Activated CD4-positive, alpha-beta T cell treated with anti-CD3 and anti-CD28 coated beads, Interleukin-2, amount 10 ng/mL, durations not matched to agents 7 days and 5 days (primary cell): Measurements from ENCODE around the gene GPC1. TPM values are rescaled to one million over a fixed set of nuclear protein-coding genes. Genes with fewer than 3 reads are reported as not detected.
"Not testable (repeated sequence)": the region's sequence is repeated elsewhere in the genome, so short reads cannot be mapped to it uniquely, and the experiment has no call there.

Experiments used
- CTCF ChIA-PET: fragments of 350-600 bp; sonication (Branson Sonifier 250); formaldehyde crosslinking; loops from one replicate; lab custom pipeline; 2021; ENCODE audit warnings: antibody characterized with exemption; lab: Charles Lee
- POLR2A ChIA-PET: fragments of 350-600 bp; sonication (Branson Sonifier 250); formaldehyde crosslinking; loops from one replicate; lab custom pipeline; 2021; ENCODE audit warnings: antibody characterized with exemption; lab: Charles Lee
- DNase-seq: peaks from one replicate; pipeline ENCODE4 v3.0.0-alpha.2; 2020
- H3K27ac Mint-ChIP-seq: one replicate; pipeline ENCODE4 v1.8.0; 2021; ENCODE audit warnings: mild to moderate bottlenecking, moderate library complexity, mixed read lengths
- H3K27me3 Mint-ChIP-seq: one replicate; pipeline ENCODE4 v1.8.0; 2021; ENCODE audit warnings: mixed read lengths
- H3K36me3 Mint-ChIP-seq: one replicate; pipeline ENCODE4 v1.8.0; 2021; ENCODE audit warnings: low read depth, mixed read lengths
- H3K4me1 Mint-ChIP-seq: one replicate; pipeline ENCODE4 v1.8.0; 2021; ENCODE audit warnings: mixed read lengths
- H3K4me3 Mint-ChIP-seq: one replicate; pipeline ENCODE4 v1.8.0; 2021; ENCODE audit warnings: mild to moderate bottlenecking, moderate library complexity, mixed read lengths
- H3K9me3 Mint-ChIP-seq: one replicate; pipeline ENCODE4 v1.8.0; 2021; ENCODE audit warnings: mixed read lengths
- total RNA-seq, 2 experiments: library from RNA; stranded (reverse); gene quantifications; one replicate each; pipeline ENCODE4 v1.2.3, GENCODE V29; 2021

Gene GPC1
- total RNA-seq, 2 experiments from 2014 or later, result 7.3 to 7.5 TPM

DNA sequence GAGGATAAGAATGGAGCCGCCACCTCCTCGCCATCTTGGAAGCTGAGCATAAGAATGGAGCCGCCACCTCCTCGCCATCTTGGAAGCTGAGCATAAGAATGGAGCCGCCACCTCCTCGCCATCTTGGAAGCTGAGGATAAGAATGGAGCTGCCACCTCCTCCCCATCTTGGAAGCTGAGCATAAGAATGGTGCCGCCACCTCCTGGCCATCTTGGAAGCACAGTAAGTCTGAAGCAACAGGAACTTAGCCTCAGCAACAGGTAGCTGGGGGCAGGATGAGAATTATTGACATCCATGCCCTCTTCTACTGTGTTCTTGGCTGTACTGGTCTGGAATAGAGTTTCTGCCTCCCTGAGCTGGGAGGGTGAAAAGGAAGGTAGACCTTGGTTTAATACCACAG lies 61.6 kb downstream of the GPC1 start:
- H3K4me1 Mint-ChIP-seq, DNase-seq, H3K4me3 Mint-ChIP-seq, POLR2A ChIA-PET, H3K27me3 Mint-ChIP-seq, H3K27ac Mint-ChIP-seq, H3K9me3 Mint-ChIP-seq: not testable (repeated sequence)
- peaks cover 16% of the 10 kb centered on the region for H3K36me3 Mint-ChIP-seq
- CTCF ChIA-PET, result interaction anchor here (1.1 kb wide), 1 partner anchor 264 kb away, joined by 3 read pairs; no protein-coding TSS in a partner anchor

GRCh38 chr2:240498171-240498957 lies 62.9 kb downstream of the GPC1 start:
- Mint-ChIP-seq H3K9me3 (no peaks in the 10 kb centered on the region), H3K4me1 (no peaks in the 10 kb centered on the region), H3K27ac (no peak overlapping the region), H3K36me3 (peaks cover 11% of the 10 kb centered on the region), H3K27me3 (no peaks in the 10 kb centered on the region), H3K4me3 (no peak overlapping the region)
- ChIA-PET CTCF (no interaction called here), POLR2A (no interaction called here)
- no peak for DNase-seq

DNA sequence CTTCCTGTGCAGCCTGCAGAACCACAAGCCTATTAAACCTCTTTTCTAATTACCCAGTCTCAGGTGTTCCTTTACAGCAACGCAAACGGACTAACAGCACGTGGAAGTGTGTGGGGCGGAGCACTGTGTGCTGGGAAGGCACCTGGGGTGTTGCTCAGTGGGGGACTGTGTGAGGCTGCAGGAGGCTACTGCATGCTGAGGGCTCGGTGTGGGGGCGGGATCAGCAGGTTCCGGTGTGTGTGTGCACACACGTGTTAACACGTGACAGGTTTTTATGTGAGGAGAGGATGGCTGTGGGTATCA lies 63.4 kb downstream of the GPC1 start:
- H3K27ac Mint-ChIP-seq, result no peak overlapping the region
- ChIA-PET CTCF (no interaction called here), POLR2A (no interaction called here)
- no peaks in the 10 kb centered on the region for H3K4me1 Mint-ChIP-seq
- peaks cover 8% of the 10 kb centered on the region for H3K36me3 Mint-ChIP-seq
- no peak overlapping the region for H3K4me3 Mint-ChIP-seq
- H3K27me3 Mint-ChIP-seq, result no peaks in the 10 kb centered on the region
- no peak for DNase-seq
- no peaks in the 10 kb centered on the region for H3K9me3 Mint-ChIP-seq

DNA sequence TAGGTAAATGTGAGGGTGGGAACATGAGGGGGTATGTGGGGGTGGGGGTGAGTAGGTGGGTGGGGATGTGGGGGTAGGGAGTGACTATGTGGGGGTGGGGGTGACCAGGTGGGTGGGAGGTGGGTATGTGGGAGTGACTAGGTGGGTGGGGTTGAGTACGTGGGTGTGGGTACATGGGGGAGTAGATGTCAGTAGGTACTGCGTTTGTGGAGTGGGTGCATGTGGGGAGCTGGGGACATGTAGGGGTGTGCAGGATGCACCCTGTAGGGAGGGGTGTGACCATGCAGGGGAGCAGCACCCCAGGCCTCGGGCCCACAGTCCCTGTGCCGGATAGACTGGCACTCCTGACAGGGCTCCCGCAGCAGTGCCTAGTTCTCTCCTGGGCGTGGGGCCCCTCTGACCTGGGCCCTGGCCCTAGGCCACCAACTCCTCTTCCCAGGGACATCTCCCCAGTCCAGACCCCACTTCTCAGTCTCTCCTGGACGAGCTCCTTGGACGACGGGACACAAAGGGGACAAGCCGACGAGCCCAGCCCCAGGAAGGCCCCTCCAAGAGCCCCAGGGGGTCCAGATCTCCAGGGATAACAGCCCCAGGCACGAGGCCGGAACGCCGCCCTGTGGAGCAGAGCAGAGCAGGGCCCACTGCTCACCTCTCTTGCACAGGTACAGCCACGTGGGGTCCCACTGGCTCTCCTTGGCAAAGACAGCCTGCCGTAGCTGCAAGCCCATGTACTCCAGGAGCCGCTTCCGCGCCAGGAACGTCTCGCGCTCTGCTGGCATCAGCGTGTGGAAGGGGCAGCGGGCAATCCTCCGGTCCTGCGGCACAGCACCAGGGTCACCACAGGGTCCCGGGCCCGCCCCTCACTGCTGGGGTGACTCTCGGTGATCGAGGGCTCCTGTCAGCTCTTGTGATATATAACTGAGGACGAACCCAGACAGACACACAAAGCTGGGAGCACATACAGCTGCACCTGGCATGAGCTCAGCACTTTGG lies 64.1 kb downstream of the GPC1 start:
- Mint-ChIP-seq H3K9me3 (no peaks in the 10 kb centered on the region), H3K4me3 (no peak overlapping the region), H3K27me3 (no peaks in the 10 kb centered on the region), H3K4me1 (no peaks in the 10 kb centered on the region), H3K36me3 (peaks cover 8% of the 10 kb centered on the region), H3K27ac (no peak overlapping the region)
- CTCF ChIA-PET, result no interaction called here
- POLR2A ChIA-PET, result no interaction called here
- DNase-seq, result no peak

- POLR2A ChIA-PET, result no interaction called here
- Mint-ChIP-seq H3K27ac (no peak overlapping the region), H3K36me3 (peaks cover 8% of the 10 kb centered on the region), H3K9me3 (no peaks in the 10 kb centered on the region), H3K4me3 (no peak overlapping the region), H3K27me3 (no peaks in the 10 kb centered on the region), H3K4me1 (no peaks in the 10 kb centered on the region)
- CTCF ChIA-PET, result no interaction called here
- DNase-seq, result no peak
These were observed 65.3 kb downstream of the GPC1 start for GRCh38 chr2:240500561-240501423.

- no peaks in the 10 kb centered on the region for H3K9me3 Mint-ChIP-seq
- no peak for DNase-seq
- POLR2A ChIA-PET, result no interaction called here
- H3K4me1 Mint-ChIP-seq, result no peaks in the 10 kb centered on the region
- H3K4me3 Mint-ChIP-seq, result no peak overlapping the region
- H3K27me3 Mint-ChIP-seq, result no peaks in the 10 kb centered on the region
- CTCF ChIA-PET, result no interaction called here
- H3K36me3 Mint-ChIP-seq, result peaks cover 5% of the 10 kb centered on the region
- H3K27ac Mint-ChIP-seq, result no peak overlapping the region
These were observed 66.1 kb downstream of the GPC1 start for GRCh38 chr2:240501531-240501991.

DNA sequence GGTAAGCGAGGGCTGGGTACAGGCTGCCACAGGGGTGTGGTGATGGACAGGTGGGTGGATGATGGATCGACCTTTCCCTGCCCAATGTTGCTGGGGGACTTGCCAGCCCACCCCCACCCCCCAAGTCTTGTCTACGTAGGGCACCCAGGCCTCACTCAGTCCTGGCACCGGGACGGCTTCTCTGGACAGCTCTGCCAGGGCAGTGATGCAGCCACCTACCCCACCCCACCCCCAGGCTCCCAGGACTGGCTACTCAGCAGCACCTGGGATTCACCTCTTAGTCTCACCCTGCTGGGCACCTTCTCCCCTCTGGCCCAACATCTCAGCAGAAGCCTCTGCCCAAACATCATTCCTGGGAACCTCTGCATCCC lies 66.6 kb downstream of the GPC1 start:
- Mint-ChIP-seq H3K9me3 (no peaks in the 10 kb centered on the region), H3K27ac (no peak overlapping the region), H3K4me1 (no peaks in the 10 kb centered on the region), H3K36me3 (peaks cover 5% of the 10 kb centered on the region), H3K27me3 (no peaks in the 10 kb centered on the region), H3K4me3 (no peak overlapping the region)
- CTCF ChIA-PET, result interaction anchor here (1.1 kb wide), 1 partner anchor 202 kb away, joined by 3 read pairs; no protein-coding TSS in a partner anchor
- DNase-seq, result no peak
- POLR2A ChIA-PET, result no interaction called here

DNA sequence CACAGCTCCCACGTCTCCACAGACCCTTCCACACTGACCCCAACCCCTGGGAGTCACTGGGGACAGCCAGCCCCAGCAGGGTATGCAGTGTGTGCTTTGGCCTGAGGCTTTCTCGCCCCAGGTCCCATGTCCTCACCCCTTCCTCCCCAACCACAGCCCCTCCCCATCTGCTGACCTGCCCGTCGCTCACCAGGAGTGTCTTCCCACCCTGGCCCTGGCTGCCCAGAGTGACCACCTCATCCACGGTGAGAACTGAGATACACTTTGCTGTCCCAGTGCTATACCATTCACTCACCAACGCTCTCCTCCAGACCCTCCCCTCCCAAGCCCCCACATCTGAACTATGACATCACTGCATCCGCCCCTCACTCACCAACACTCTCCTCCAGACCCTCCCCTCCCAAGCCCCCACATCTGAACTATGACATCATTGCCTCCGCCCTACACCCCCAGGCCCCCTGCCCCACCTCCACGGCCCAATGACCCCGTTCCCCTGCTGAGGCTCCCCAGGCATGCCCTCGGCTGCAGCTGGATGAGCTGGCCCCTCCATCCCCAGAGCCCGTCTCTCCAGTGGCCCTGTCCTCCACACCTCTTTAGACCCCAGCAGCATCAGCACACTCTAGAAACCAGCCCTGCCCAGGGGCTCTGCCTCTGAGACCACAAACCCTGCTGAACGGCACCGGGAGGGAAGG lies 67.1 kb downstream of the GPC1 start:
- H3K27me3 Mint-ChIP-seq, result no peaks in the 10 kb centered on the region
- H3K9me3 Mint-ChIP-seq, result no peaks in the 10 kb centered on the region
- H3K36me3 Mint-ChIP-seq, result peaks cover 5% of the 10 kb centered on the region
- CTCF ChIA-PET, result interaction anchor here (1.1 kb wide), 1 partner anchor 202 kb away, joined by 3 read pairs; no protein-coding TSS in a partner anchor
- no peak overlapping the region for H3K27ac Mint-ChIP-seq
- no peak for DNase-seq
- POLR2A ChIA-PET, result no interaction called here
- no peak overlapping the region for H3K4me3 Mint-ChIP-seq
- H3K4me1 Mint-ChIP-seq, result no peaks in the 10 kb centered on the region

DNA sequence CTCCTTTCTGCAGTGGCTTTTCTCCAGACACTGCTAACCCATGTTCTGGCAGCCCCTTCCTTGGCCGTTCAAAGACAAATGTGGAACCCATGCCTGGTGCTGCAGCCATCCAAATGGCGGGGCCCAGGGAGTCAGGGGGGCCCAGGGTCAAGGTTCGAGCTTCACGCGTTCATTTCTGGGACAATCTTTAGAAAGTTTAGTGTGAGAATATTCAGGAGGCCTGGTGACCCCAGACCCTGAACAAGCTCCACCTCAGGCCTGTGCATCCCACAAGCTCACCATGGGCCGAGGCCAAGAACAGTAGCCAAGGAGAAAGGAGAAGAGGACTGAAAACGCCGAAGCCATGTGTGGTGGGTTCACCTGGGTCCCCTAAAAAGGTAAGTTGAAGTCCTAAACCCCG lies 67.9 kb downstream of the GPC1 start:
- CTCF ChIA-PET, result interaction anchor here (1.1 kb wide), 1 partner anchor 201 kb away, joined by 3 read pairs; no protein-coding TSS in a partner anchor
- peaks cover 5% of the 10 kb centered on the region for H3K36me3 Mint-ChIP-seq
- H3K27me3 Mint-ChIP-seq, result no peaks in the 10 kb centered on the region
- no peak for DNase-seq
- no peak overlapping the region for H3K27ac Mint-ChIP-seq
- no peaks in the 10 kb centered on the region for H3K9me3 Mint-ChIP-seq
- POLR2A ChIA-PET, result no interaction called here
- no peak overlapping the region for H3K4me3 Mint-ChIP-seq
- H3K4me1 Mint-ChIP-seq, result no peaks in the 10 kb centered on the region

DNA sequence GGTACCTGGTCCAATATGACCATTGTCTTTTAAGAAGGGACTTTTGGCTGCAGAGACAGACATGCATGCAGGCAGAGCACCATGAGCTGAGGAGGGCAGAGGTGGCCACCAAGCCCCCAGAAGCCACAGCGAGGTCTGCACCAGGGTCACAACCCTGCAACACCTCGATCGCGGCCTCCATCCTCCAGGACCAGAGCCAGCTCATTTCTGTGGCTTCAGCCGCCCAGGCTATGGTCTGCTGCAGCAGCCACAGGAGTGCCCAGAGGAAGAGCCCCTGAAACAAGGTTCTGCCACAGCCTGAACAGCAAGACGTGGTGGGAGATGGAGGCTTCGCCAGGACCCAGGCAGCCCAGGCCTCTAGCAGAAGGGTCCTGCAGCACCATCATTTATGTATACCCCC lies 68.4 kb downstream of the GPC1 start:
- no peak overlapping the region for H3K27ac Mint-ChIP-seq
- H3K4me1 Mint-ChIP-seq, result no peaks in the 10 kb centered on the region
- CTCF ChIA-PET, result no interaction called here
- H3K9me3 Mint-ChIP-seq, result no peaks in the 10 kb centered on the region
- H3K4me3 Mint-ChIP-seq, result no peak overlapping the region
- H3K36me3 Mint-ChIP-seq, result peaks cover 3% of the 10 kb centered on the region
- POLR2A ChIA-PET, result no interaction called here
- DNase-seq, result no peak
- no peaks in the 10 kb centered on the region for H3K27me3 Mint-ChIP-seq

GRCh38 chr2:240505910-240506309 lies 70.4 kb downstream of the GPC1 start:
- no peak for DNase-seq
- POLR2A ChIA-PET, result no interaction called here
- H3K9me3 Mint-ChIP-seq, result no peaks in the 10 kb centered on the region
- H3K4me3 Mint-ChIP-seq, result no peak overlapping the region
- H3K27me3 Mint-ChIP-seq, result no peaks in the 10 kb centered on the region
- no peak overlapping the region for H3K27ac Mint-ChIP-seq
- no peaks in the 10 kb centered on the region for H3K4me1 Mint-ChIP-seq
- CTCF ChIA-PET, result no interaction called here
- H3K36me3 Mint-ChIP-seq, result no peaks in the 10 kb centered on the region

- CTCF ChIA-PET, result no interaction called here
- POLR2A ChIA-PET, result no interaction called here
- Mint-ChIP-seq H3K9me3 (no peaks in the 10 kb centered on the region), H3K36me3 (no peaks in the 10 kb centered on the region), H3K4me1 (no peaks in the 10 kb centered on the region), H3K4me3 (no peak overlapping the region), H3K27me3 (no peaks in the 10 kb centered on the region), H3K27ac (no peak overlapping the region)
- no peak for DNase-seq
These were observed 71.1 kb downstream of the GPC1 start for GRCh38 chr2:240506406-240507059.
